CD4-positive, alpha-beta T cell (primary cell): ENCODE data around the gene XCL2. TPM values are rescaled to one million over a fixed set of nuclear protein-coding genes. Genes with fewer than 3 reads are reported as not detected.
A peak's percentile ranks its signal among the peaks of the same experiment; 100 is the strongest.
"Not testable (repeated sequence)": the region's sequence is repeated elsewhere in the genome, so short reads cannot be mapped to it uniquely, and the experiment has no call there.

Experiments used
- ATAC-seq: fragments of 200-7000 bp; cut with Tn5 transposase; one replicate; pipeline ENCODE4 v1.10.0; 2022; ENCODE audit warnings: mild to moderate bottlenecking; ENCODE audit not compliant: poor library complexity
- CTCF ChIA-PET: fragments of 350-600 bp; sonication (Branson Sonifier 250); formaldehyde crosslinking; loops from one replicate; lab custom pipeline; 2021; ENCODE audit warnings: antibody characterized with exemption, inconsistent platforms; lab: Charles Lee
- POLR2A ChIA-PET: fragments of 350-600 bp; sonication (Branson Sonifier 250); formaldehyde crosslinking; loops from one replicate; lab custom pipeline; 2021; ENCODE audit warnings: antibody characterized with exemption, inconsistent platforms; lab: Charles Lee
- DNase-seq, 14 experiments: peaks; one replicate each; pipeline ENCODE4 v3.0.0-alpha.2; 2013 to 2020; ENCODE audit warnings: mixed read lengths in 2 of 14
- H3K27ac ChIP-seq, 2 donors: one replicate each; pipeline versions ENCODE4 v1.5.1 to v1.7.0; 2013; ENCODE audit warnings: low read length in 2 of 2, low read depth in 1 of 2, mild to moderate bottlenecking in 1 of 2
- H3K27me3 ChIP-seq, 2 experiments: 1 replicate in 1 of 2; 2 replicates in 1 of 2; pipeline versions ENCODE4 v1.6.1 to v1.7.0; 2013; ENCODE audit warnings: low read length in 2 of 2, control low read depth in 1 of 2, mild to moderate bottlenecking in 1 of 2, moderate library complexity in 1 of 2; ENCODE audit not compliant: insufficient read depth in 2 of 2, control insufficient read depth in 1 of 2
- H3K36me3 ChIP-seq: one replicate; pipeline ENCODE4 v1.6.1; 2013; ENCODE audit warnings: low read length, control low read depth; ENCODE audit not compliant: insufficient read depth
- H3K4me1 ChIP-seq: one replicate; pipeline ENCODE4 v1.6.1; 2013; ENCODE audit warnings: low read length, control low read depth; ENCODE audit not compliant: insufficient read depth
- H3K4me3 ChIP-seq: one replicate; pipeline ENCODE4 v1.5.1; 2013; ENCODE audit warnings: mild to moderate bottlenecking, low read length, moderate library complexity
- H3K9me3 ChIP-seq, 2 experiments: 1 replicate in 1 of 2; 2 replicates in 1 of 2; pipeline versions ENCODE4 v1.6.1 to v1.7.0; 2013; ENCODE audit warnings: low read length in 2 of 2, mild to moderate bottlenecking in 2 of 2, control low read depth in 1 of 2, moderate library complexity in 1 of 2; ENCODE audit not compliant: control insufficient read depth in 1 of 2, insufficient read depth in 1 of 2
- H3K27ac Mint-ChIP-seq: one replicate; pipeline ENCODE4 v1.8.0; 2020; ENCODE audit warnings: mixed read lengths
- H3K27me3 Mint-ChIP-seq: one replicate; pipeline ENCODE4 v1.8.0; 2021; ENCODE audit warnings: mixed read lengths
- H3K36me3 Mint-ChIP-seq: one replicate; pipeline ENCODE4 v1.8.0; 2021; ENCODE audit warnings: low read depth, mixed read lengths
- H3K4me1 Mint-ChIP-seq: one replicate; pipeline ENCODE4 v1.8.0; 2021; ENCODE audit warnings: low read depth, mixed read lengths
- H3K4me3 Mint-ChIP-seq: one replicate; pipeline ENCODE4 v1.8.0; 2020; ENCODE audit warnings: mild to moderate bottlenecking, mixed read lengths
- H3K9me3 Mint-ChIP-seq: one replicate; pipeline ENCODE4 v1.8.0; 2020; ENCODE audit warnings: mixed read lengths
- CTCF ChIP-seq: fragments of 200-600 bp; IDR thresholded peaks from one replicate; pipeline ENCODE4 v1.8.0; 2022; ENCODE audit warnings: antibody characterized with exemption, mild to moderate bottlenecking
- intact Hi-C, 2 experiments: fragments of 100-400 bp; cut with DNase I in 1 of 2; cut with micrococcal nuclease in 1 of 2; formaldehyde crosslinking; loops; one replicate each; pipeline versions ENCODE4 v1.15.1 to v1.9.0; 2023 to 2025; cut with DNase I, micrococcal nuclease
- total RNA-seq, 174 experiments: library from RNA in 2 of 174; stranded (reverse) in 2 of 174; gene quantifications; one replicate each; pipeline ENCODE4 v1.2.3 and lab custom pipeline; 2021 to 2026

The XCL2 gene
- total RNA-seq, 2 experiments from 2014 or later: not detected

GRCh38 chr1:168545678-168546552 lies 2.1 kb upstream of the XCL2 start:
- POLR2A ChIA-PET, H3K36me3 Mint-ChIP-seq, H3K4me3 Mint-ChIP-seq, H3K27me3 ChIP-seq, H3K9me3 Mint-ChIP-seq, H3K27me3 Mint-ChIP-seq, H3K4me3 ChIP-seq, intact Hi-C loops, H3K36me3 ChIP-seq, H3K9me3 ChIP-seq, CTCF ChIA-PET, H3K4me1 Mint-ChIP-seq, H3K4me1 ChIP-seq, DNase-seq, H3K27ac Mint-ChIP-seq, H3K27ac ChIP-seq: not testable (repeated sequence)
- peak; percentile 46 for TF ChIP-seq CTCF
- ATAC-seq: peak; percentile 57

- H3K4me1 Mint-ChIP-seq: peaks cover 16% of the 10 kb centered on the region
- H3K4me1 ChIP-seq, H3K27me3 Mint-ChIP-seq, H3K27ac Mint-ChIP-seq, ATAC-seq, H3K36me3 ChIP-seq, H3K27ac ChIP-seq, H3K27me3 ChIP-seq, CTCF ChIA-PET, H3K4me3 Mint-ChIP-seq, POLR2A ChIA-PET, H3K4me3 ChIP-seq, DNase-seq, H3K9me3 ChIP-seq, H3K36me3 Mint-ChIP-seq, H3K9me3 Mint-ChIP-seq, intact Hi-C loops: not testable (repeated sequence)
These were observed 819 bp downstream of the XCL2 start for GRCh38 chr1:168542978-168543377.

GRCh38 chr1:168540798-168541197 lies 3.0 kb downstream of the XCL2 start:
- H3K9me3 ChIP-seq, H3K27ac ChIP-seq, CTCF ChIA-PET, H3K9me3 Mint-ChIP-seq, H3K36me3 Mint-ChIP-seq, ATAC-seq, H3K36me3 ChIP-seq, POLR2A ChIA-PET, DNase-seq, H3K27me3 Mint-ChIP-seq, H3K27ac Mint-ChIP-seq, H3K4me1 ChIP-seq, H3K4me3 ChIP-seq, H3K27me3 ChIP-seq, H3K4me3 Mint-ChIP-seq, intact Hi-C loops: not testable (repeated sequence)
- H3K4me1 Mint-ChIP-seq: peaks cover 34% of the 10 kb centered on the region

- peaks cover 6% of the 10 kb centered on the region for H3K9me3 Mint-ChIP-seq
- intact Hi-C loops: no loop called here
- CTCF ChIA-PET: interaction anchor here (1.3 kb wide), 1 partner anchor 193 kb away, joined by 3 read pairs; no protein-coding TSS in a partner anchor
- Histone ChIP-seq H3K4me3 (peak overlapping the region; percentile 31), H3K27ac (peak overlapping the region in 1 of 2 donors; percentile 80), H3K4me1 (peaks cover 39% of the 10 kb centered on the region), H3K27me3 (no peaks in the 10 kb centered on the region), H3K36me3 (no peaks in the 10 kb centered on the region), H3K9me3 (no peaks in the 10 kb centered on the region)
- peak overlapping the region; percentile 85 for H3K27ac Mint-ChIP-seq
- TF ChIP-seq CTCF: no peak
- ATAC-seq (peak; percentile 76), DNase-seq (peak in 4 of 14 experiments; percentile 50 to 86 (median 64))
- POLR2A ChIA-PET: interaction anchor here (0.6 to 2.1 kb wide), 15 partner anchors 14 to 1228 kb away, joined by 3 to 18 read pairs (median 4); partner anchors contain the start of gene MPC2
- peaks cover 82% of the 10 kb centered on the region for H3K4me1 Mint-ChIP-seq
- H3K4me3 Mint-ChIP-seq: peak overlapping the region; percentile 45
- H3K27me3 Mint-ChIP-seq: no peaks in the 10 kb centered on the region
- H3K36me3 Mint-ChIP-seq: peaks cover 8% of the 10 kb centered on the region
These were observed 8.3 kb downstream of the XCL2 start for GRCh38 chr1:168535536-168535935.
